GM21447 (cell line): ENCODE measurements around the gene TIMM21.
A peak's percentile ranks its signal among the peaks of the same experiment; 100 is the strongest.

Experiments
- ATAC-seq: cut with Tn5 transposase; IDR thresholded peaks from one replicate; pipeline ENCODE4 v1.9.1; 2021; ENCODE audit not compliant: unreplicated experiment

TIMM21 gene

GRCh38 chr18:74146756-74147155 is 1.6 kb upstream of the TIMM21 start:
- ATAC-seq: no peak

DNA sequence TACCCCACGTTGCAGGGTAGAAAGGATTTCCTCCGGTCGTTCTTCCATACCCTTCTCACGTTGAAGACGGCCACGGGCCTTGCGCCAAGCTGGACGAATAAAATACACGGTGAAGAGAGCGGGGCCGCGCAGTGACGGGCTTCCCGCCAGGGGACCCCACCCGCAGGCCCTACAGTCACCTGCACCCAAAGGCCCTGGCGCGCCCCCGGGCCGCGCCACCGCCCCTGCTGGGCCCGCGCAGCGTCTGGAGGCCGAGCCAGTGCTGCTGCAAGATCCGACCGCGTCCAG is 888 bp upstream of the TIMM21 start:
- no peak for ATAC-seq

DNA sequence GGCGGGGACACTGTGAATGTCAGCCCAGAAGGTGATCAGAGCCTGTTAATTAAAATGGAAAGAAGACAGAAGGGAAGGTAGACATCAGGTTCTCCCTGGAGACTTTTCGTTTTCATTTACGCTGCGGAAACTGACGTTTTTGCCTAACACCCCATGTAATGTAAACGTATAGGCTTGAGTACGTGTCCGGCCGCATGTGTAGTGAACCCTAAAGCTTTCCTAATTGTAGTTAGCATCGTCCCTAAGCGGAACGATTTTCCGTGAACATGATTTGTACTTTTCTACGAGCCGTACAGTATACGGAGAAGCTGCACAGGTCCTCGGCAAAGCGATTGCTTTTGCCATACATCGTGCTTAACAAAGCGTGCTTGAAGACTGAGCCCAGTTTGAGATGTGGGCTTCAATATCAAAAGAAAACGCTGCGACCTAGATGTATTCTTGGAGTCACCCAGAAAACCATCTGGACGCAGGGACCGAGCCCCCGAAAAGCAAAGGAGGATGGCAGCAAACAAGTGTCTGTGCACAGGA is 284 bp downstream of the TIMM21 start:
- peak; percentile 4 for ATAC-seq

DNA sequence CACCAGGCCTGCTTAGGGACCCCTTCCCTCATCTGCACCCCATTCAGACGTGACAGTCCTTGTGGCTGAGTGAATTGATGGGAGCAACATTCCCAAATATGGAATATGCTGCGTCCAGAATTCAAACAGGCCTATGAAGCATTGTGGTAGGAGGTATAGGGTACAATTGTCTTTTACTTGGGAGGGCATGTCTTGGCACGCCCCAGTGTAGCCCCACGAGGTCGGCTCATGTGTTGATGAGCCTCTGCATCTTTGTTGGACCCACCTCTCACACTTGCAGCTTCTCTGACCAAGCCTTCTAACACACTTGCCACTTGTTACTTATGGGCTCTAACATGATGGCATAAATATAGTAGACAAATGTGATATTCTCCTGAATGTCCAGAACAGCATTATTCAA is 1.6 kb downstream of the TIMM21 start:
- ATAC-seq: no peak

GRCh38 chr18:74152270-74152669 is 3.9 kb downstream of the TIMM21 start:
- no peak for ATAC-seq

- no peak for ATAC-seq
Measured at GRCh38 chr18:74152857-74153256, 4.5 kb downstream of the TIMM21 start.

DNA sequence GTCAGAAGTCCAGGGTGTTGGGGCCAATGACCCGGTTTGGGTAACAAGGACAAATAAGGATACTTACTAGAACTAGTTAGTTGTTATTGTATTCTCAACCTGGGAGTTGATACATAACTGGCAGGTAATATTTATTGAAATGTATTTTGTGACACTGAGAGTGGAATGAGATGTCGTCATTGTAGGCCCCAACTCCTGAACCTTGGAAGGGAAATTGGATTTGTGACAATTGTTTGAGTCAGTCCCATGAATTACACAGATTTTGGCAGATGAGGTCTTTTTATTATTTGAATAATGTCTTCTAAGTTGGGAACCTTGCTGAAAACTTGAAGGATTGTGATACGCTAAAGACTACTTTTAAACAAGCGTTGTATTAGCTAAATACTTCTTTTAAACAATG is 5.1 kb downstream of the TIMM21 start:
- ATAC-seq: no peak

DNA sequence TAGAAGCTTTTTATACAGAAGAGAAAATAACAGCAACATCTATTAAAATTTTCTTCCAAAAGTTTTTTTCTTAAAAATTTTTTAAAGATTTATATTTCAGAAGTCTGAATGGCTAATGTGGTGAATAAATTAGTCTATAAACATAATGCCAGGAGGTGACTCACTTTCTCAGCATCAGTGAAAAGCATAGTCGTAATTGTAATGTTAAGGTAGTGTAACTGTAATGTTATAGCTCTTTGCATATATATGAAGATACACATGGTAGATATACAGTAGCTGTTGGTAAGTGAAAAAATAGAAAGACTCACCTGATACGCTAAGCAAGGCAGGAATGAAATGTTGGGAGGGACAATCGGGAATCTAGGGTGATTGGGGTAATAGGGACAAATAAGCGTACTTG is 5.5 kb downstream of the TIMM21 start:
- ATAC-seq: no peak

DNA sequence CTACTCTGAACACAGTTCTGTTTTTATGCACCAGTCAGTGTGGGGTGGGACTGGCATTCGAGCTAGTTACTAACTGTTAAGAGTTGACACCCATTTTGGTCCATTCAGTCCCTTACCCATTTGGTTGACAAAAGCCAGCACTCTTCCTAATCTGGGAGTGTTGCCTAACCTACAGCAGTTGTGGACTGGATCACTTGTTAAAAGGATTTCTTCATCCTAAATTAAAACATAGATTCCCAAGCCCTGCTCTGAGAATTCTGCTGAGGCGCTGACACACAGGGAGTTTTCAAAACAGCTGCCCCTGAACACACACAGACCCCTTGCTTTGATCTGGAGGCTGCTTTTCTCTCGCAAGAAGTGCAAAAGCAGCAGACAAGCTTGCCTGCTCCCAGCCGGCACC is 6.4 kb downstream of the TIMM21 start:
- no peak for ATAC-seq

- no peak for ATAC-seq
Measured at GRCh38 chr18:74155276-74155675, 7.0 kb downstream of the TIMM21 start.

GRCh38 chr18:74163019-74163660 is 14.8 kb downstream of the TIMM21 start:
- ATAC-seq: peak; percentile 80

DNA sequence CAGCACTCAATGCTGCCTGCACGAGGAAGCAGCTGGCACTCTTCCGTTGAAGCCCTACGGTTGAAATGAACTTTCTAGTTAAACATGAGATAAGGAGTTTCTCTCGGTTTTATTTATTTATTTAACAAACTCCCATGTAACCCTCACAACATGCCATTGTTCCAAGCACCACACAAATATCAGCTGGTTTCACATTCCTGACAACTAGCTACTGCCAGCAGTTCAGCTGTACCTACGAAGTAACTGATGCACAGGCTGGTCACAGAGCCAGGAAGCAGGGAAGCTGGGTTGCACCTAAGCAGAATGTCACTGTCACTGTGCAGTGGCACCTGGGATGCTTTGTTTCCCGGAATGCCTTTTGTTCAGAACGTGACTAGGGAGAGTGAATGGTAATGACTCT is 18.1 kb downstream of the TIMM21 start:
- ATAC-seq: no peak

DNA sequence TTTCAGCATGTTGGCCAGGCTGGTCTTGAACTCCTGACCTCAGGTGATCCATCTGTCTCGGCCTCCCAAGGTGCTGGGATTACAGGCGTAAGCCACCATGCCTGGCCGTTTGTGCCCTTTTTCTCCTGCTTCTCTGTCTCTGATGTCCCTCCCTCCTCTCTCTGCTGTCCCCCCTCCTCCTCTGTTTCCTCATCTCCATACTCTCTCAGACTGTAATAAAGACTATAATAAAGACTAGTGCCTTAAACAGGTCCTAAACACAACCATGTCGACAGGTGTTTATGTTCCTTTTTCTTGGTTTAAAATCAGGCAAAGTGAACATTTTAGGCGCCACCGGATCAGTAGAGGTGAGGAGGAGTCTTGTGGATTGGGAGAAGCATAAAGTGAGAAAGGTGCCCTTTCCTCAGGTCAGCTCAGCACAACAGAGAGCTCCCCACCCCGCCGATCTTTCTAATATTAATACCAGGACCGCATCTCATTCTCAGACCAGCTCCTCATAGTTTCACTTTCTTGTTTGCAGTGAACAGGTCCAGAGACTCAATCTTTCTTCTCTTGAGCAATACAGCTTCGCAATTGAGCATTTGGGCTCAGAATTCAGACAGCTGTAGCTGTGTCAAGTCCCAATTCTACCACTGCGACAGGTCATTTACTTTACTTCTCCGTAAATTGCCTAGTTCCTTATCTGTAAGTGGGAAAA is 23.7 kb downstream of the TIMM21 start:
- ATAC-seq: peak; percentile 95

DNA sequence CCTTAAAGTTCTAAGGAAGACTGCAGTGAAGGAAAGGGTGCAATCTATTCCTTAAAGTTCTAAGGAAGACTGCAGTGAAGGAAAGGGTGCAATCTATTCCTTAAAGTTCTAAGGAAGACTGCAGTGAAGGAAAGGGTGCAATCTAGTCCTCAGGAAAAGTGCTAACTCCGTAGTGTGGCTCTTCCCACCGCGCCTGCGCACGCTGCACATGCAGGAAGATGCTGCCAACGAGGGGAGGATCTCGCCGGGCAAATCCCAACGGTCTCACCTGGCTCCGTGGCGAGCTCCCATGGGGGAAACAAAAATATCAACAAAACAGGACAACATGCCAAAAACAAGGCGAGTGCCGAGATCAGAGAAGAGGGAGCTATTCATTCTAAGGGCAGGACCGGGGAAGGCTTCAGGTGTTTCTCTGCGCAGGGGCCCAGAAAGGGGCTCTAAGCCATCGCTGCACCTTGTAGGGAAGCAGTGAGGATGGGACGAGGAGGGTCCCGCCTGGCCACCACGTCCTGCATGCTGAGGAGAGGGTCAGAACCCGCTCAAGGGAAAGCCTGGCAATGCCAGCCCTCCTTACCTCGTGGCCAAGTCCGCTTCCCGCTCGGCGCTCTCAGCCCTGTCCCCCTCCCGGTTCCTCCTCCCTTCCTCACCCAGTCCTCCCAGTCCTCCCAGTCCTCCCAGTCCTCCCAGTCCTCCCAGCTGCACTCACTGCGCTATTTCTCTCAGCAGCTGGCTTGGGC is 24.5 kb downstream of the TIMM21 start:
- ATAC-seq: no peak

- no peak for ATAC-seq
Measured at GRCh38 chr18:74173434-74173750, 25.1 kb downstream of the TIMM21 start.

DNA sequence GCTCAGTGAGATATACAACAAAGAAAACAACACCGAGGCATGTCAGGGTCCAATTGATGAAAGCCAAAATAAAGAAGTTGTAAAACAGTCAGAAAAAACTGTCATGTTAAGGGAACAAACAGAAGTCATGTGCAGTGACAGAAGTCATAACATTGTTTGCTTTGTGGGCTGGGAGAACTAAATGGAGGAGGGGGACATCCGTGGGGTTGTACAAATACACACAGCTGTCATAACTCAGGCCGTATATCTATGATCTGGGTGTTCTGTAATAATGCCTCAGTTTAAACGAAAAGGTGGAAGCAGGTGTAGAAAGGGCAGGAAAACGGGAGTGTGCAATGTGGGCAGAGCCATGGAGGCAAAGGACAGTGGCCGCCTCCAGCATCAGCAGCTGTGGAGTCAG is 27.3 kb downstream of the TIMM21 start:
- no peak for ATAC-seq

DNA sequence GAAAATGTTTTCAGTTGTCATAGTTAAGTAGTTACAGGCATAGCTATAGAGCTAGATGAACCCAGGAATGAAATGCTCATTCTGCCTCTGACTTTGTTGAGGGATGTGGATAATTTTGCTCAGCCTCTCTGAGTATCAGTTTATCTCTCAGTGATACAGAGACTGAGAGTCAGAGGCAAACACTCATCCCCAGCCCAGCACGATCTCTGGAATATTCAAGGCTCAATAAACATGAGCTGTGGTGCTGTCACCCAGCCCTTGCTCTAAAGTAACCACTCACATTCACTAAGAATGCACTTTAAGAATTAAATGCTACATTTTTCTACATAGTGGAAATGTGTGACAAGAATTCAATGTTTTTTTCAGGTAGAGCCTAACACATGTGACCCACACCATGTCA is 30.6 kb downstream of the TIMM21 start:
- no peak for ATAC-seq

GRCh38 chr18:74179623-74180199 is 31.4 kb downstream of the TIMM21 start:
- no peak for ATAC-seq

DNA sequence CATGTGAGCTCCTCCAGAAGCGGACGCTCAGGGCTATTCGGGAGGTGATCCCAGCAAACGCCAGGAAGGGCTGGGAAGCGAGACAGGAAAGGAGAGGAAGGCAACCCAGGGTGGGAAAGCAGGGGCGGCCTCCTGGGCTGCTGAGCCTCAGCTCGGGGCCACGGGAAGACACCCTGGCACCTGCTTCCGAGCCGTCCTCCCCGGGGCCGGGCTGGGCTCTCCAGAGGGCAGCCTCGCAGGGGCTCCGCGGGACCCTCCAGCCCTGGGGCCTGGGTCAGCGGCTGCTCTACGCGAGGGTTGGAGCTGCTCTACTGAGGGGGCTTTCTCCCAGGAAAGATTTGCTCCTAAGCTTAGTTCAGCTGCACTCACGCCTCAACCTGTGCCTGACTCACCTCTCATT is 34.0 kb downstream of the TIMM21 start:
- no peak for ATAC-seq

DNA sequence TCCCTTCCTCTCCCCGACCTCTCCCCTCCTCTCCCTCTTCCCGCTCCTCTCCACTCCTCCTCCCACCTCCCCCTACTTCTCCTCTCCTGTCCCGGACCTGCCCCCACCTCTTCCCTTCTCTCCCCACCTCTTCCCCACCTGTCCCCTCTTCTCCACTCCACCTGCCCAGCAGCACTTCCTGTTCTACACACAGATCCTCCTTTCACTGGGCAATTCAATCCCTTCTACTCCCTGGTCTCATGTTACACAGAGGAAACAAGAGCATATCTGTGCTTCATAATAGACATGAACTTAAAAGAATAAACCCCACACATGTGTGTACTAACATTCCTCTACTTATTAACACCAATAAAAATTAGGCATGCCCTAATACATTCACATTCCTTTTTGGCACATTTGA is 34.8 kb downstream of the TIMM21 start:
- ATAC-seq: no peak

DNA sequence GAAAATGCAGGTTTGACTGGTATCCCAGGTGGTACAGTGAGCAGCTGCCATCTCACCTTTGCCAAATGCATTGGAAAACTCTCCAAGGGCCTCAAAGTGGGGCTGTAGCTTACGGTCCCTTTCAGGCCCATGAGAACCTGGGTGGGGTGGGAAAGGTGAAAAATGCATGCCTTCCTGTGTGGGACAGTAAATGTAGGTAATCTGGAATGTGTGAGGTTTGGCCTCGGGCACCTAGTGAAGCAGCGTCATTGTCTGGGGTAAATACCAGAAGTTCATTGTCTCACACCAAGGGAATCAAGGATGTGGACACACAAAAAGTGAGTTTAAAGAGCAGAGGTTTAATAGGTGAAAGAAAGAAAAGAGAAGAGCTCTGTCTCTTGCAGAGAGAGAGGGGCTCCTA is 36.6 kb downstream of the TIMM21 start:
- ATAC-seq: no peak

DNA sequence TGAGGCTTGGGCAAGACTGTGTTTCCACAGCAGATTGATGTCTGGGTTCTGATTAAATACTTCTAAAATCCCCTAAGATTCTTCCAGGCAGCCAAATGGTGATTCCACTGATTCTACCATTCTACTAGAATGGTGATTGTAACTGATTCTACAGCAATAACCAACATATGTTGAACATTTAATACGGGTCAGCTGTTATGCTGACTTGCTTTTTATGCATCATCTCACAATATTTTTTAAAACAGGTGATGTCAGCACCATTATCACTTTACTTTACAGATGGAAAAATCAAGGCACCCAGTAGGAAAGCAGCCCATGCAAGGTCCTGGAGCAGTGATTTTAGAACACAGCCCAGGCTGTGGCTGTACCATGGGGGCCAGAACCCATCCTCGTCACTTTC is 37.5 kb downstream of the TIMM21 start:
- no peak for ATAC-seq
